ENCODE measurements around the gene ITGA11.

The ITGA11 gene

DNA sequence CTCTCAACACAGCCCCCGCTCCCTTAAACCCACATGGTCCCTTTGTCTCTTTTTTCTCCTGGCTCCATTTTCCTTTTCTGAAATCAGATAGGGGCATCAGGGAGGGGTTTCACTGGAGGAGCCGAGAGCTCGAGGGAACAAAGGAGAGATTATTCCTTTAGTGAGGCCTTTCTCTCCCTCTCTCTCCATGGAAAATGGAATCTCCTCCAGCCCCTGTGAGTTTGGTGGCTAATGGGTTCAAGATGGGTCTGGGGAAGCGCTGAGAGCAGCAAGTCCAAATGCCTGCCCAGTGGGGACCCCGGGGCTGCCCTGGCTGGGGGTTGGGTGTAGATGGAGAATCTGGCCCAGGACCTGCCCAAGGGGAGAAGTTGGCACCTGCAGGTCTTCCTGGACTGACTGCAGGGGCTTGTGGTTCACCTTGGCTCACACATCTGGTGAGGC lies 56.8 kb downstream of the ITGA11 start:
- in situ Hi-C loops (cut with HindIII; ENCODE audit: low sequenced_read_pairs), result no loop called here

DNA sequence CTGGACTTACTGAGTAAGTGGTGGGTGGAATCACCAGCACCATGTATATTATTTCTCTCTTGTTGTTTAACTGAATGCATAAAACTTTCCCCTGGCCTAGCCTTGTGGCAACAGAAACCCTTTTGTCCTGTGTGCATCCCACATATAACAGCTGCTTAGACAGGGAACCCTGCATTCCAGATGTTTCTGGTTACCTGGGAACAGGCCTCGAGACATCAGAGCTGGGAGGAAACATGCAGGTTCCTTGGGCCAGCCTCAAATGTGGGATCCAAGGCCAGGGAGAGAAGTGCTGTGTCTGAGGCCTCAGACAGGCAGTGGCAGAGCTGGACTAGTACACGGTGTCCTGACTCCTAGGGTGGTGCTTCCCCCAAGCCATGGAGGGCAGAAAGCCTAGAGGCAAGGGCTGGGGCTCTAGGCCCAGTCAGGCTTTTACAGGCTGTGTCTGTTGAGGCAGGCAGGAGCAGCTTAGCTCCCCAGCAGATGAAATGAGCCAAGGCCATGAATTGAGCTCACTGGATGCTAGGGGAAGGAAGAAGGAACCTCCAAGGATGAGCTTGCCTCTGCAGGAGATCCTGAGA lies 57.7 kb downstream of the ITGA11 start:
- in situ Hi-C loops (cut with HindIII; ENCODE audit: low sequenced_read_pairs), result no loop called here

DNA sequence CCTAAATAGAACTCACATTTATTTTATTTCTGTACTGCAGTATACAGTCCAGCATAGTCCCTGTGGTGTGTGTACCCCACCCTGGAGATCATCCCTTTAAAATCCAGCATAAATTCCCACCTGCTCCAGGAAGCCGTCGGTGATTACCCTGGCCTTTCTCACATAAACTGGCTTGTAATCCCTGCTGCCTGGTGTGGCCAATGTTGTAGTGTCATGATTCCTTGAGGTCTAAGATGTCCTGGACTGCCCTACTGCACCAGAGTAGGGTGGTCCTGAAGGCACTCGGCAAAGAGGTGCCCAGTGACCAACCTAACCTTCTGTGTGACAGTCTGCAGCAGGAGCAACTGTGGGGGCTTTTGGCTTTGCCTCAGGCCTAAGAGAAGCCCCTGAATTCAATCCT lies 58.9 kb downstream of the ITGA11 start:
- in situ Hi-C loops (cut with HindIII; ENCODE audit: low sequenced_read_pairs), result no loop called here

DNA sequence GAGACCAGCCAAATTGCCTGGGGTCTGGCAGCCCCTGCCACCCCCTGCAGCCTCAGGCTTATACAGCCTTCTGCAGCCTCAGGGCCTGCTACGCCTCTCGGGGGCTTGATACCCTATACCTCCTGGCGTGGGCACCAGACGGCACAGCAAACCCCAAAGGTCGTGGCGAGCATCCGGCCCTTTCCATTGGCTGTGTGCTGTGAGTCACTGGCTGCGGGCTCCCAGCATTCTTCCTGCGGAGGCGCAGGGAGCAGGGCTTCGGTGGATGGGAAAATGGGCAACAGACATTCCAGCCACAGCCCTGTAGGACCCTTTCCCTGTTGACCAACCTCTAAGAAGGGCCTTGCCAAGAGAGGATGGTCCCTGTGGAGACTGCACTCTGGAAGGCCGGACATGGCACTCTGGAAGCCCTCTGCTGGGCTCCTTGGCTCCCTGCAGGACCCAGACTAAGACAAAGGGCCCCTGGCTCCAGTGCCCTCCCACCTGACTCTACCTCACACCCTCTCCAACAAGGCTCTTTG lies 59.6 kb downstream of the ITGA11 start:
- in situ Hi-C loops (cut with HindIII; ENCODE audit: low sequenced_read_pairs), result no loop called here

DNA sequence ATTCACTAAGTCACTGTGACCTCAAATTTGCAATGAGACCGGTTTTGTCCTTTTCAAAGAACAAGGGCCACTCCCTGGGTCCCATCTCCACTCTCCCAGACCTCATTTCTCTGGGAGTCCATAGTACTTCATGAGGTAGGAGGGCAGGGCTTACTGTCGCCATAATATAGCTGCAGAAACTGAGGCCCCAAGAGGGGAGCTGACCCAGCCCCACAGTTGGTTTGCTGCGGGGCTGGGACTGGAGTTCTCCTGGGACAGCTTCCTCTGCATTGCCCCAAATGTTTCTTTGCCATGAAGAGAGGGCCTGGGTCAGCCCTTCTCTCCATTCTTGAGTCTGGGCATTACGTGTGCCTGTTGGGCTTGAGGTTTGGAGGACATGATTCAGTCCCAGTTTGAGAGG lies 60.1 kb downstream of the ITGA11 start:
- in situ Hi-C loops (cut with HindIII; ENCODE audit: low sequenced_read_pairs), result no loop called here

DNA sequence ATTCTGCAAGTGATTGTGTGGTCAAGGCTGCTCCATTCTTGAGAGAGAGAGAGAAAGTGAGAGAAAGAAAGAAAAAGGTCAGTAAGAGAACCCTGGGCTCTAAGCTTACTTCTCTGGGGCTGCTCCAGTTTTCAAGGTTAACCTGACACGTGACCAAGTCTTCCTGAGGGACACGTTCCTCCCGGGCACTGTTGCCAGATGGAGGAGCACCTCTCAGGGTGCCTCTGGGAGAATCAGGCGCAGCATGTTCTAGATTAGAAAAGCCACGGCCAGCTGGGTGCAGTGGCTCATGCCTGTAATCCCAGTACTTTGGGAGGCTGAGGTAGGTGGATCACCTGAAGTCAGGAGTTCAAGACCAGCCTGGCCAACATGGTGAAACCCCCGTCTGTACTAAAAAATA lies 60.8 kb downstream of the ITGA11 start:
- in situ Hi-C loops (cut with HindIII; ENCODE audit: low sequenced_read_pairs), result no loop called here

DNA sequence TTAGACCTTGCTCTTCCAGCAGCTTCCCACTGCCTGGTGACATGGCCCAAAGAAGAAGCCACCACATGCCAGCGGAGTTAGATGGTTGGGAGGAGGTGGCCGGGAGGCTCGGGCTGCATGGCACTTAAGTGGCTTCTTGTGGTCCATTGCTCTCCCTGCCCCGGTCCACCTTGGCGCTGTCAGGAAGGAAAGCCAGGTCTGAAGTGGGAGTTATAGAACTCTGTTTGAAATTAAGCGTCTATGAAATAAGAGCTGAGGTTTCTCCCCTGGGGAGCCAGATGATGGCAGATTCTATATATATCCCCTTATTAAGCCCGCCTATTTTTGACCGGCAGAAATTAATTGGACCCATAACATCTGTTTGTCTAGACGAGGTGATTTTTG lies 61.2 kb downstream of the ITGA11 start:
- in situ Hi-C loops (cut with HindIII; ENCODE audit: low sequenced_read_pairs), result no loop called here

DNA sequence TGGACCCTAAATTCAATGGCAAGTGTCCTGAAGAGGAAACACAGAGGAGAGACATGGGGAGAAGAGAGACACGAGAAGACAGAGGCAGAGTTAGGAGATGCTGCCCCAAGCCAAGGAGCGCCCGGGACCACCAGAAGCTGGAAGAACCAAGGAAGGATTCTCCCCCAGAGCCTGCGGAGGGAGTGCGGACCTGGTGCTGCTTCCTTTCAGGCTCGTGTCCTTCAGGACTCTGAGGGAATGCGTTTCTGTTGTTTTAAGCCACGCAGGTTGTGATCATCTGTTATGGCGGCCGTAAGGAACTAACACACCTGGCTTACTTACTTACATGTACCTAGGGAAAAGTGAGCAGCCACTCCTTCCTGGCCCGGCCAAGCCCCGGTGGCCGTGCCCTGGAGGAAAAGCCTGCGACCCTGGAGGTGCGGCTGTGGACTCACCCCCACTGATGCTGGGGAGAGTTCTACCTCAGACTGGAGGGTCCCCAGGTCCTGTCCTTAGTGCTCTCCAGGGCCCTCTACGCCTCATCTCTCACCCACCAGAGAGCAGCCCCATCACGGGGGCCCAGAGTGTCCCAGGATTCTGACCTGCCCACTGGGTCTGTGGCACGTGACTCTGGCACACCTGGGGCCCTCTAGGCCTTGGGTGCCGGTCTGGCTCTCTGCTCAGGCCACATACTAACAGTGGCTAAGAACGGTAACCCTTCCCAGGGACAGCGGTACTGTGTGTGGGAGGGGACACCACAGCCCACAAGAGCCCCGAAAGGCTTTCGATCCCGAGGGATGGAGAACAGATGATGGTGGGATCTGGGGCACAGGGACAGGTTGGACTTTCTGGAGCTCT lies 61.8 kb downstream of the ITGA11 start:
- in situ Hi-C loops (cut with HindIII; ENCODE audit: low sequenced_read_pairs), result no loop called here

DNA sequence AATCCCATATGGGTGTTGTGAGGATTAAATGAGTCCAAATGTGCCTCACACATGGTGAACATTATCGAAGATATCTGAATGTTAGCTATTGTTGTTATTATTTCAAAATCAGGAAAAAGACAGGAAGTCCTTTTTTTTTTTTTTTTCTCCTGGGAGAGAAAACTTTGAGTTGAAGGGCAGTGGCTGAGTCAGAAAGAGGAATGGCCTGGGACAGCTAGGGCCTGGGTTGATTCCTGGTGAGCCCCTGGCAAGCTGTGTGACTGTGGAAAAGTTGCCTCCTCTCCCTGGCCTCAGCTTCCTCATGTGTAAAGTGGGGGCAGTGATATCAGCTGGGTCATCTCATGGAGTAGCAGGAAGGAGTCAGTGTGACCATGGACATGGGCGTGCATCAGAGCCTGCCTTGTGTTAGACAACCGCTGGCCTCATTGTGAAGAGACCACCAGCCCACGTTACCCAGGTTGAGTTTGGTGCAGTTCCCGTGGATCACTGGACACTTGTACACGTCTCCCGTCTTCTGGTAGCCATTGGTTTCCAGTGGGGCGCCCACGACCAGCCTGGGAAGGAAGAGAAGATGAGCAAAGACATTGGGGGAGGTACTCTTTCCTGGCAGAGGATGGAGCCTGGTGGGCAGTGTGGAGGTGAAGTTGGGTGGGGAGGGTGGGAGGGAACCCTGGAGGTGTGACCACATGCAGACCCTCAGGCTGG lies 63.1 kb downstream of the ITGA11 start:
- in situ Hi-C loops (cut with HindIII; ENCODE audit: low sequenced_read_pairs), result no loop called here

DNA sequence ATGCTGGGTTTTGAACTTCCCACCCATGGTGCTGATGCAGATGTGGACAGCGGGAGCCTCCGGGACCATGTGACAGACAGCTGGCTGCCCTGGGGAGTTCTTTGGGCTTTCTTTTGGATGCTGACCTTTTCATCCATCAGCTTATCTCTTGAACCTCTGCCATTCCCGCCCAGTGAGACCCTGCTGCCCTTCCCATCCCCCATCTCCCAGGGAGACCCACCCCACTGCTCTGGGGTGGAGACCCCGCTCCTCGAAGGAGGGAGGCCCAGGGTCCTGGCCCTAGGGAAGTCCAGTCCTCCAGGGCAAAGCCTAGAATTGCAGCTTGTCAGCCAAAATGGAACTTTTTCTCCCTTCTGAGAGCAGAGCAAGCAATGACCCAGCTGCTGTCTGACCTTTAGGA lies 64.0 kb downstream of the ITGA11 start:
- in situ Hi-C loops (cut with HindIII; ENCODE audit: low sequenced_read_pairs), result no loop called here

DNA sequence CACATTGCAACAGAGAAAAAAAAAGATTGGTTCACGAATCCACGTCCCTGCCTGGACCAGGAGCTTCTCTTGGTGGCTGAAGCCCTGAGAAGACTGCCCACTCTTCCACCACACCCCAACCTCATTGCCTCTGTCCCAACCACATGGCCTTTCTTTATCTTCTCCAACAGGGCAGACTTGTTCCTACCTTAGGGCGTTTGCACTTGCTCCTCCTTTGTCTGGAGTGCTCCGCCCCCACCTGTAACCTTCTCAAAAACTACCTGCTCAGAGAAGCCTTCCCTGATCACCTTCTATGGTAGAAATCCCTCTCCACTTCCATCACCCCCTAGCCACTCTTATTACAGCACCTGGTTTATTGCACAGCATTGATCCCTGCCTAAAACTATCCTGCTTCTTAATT lies 64.7 kb downstream of the ITGA11 start:
- in situ Hi-C loops (cut with HindIII; ENCODE audit: low sequenced_read_pairs), result no loop called here

DNA sequence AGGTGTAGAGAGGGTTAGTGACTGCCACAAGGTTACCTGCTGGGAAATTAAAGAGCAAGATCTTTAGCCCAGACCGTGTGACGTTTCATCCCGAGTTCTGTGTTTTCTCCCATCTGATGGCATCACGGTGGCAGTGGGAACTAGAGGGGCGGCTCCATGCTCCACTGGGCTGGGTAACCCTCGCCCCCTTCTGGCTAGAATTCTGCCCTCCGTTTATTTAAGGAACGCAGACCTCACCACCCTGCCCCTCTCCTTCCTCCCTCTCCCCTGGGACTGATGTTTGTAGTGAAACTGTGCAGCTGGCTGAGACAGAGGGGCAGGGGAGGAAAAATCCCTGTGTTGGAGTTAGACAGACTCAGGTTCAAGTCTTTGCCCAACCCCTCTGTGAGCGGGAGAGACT lies 65.6 kb downstream of the ITGA11 start:
- in situ Hi-C loops (cut with HindIII; ENCODE audit: low sequenced_read_pairs), result no loop called here

DNA sequence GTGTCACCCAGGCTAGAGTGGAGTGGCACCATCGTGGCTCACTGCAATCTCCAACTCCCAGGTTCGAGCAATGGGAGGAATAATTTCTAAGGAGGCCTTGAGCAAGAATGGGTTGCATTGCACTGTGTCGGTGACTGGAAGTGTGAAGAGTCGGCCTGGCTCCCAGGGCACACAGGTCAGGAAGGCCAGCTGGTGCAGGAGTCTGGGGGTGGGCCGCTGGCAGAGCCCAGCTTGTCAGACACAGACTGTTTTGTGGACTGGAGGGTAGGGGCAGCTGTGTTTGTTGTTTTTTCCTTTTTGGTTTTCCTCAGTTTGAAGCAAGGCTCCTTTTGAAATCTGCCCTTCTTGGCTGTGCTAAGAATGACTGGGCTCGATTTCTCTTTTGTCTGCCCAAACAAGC lies 66.2 kb downstream of the ITGA11 start:
- in situ Hi-C loops (cut with HindIII; ENCODE audit: low sequenced_read_pairs), result no loop called here

DNA sequence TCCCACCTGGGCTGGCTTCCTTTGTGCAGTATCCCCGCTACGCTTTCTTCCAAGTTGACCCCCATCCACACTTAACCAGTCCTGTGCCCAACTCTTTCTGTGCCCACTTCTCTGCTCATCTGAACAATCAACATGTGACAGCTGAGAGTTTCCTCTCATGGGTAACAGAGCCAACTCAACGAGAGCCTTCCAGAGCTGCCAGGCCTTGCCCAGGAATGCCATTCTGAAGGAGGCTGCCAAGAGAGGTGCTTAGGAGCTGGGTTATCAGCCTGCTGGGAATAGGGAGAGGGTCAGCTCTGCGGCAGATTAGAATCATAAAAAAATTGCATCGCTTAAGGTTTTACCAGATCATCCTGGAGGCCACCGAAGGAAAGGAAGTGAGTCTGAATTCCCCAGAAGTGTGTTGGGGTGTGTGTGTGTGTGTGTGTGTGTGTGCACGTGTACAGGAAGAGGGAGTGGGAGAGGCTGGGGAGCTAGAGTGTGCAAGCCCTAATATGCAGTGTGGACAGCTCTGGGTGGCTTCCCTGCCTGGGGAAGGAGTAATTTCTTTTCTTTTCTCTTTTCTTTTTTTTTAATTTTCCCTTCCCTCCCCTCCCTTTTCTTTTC lies 66.7 kb downstream of the ITGA11 start:
- in situ Hi-C loops (cut with HindIII; ENCODE audit: low sequenced_read_pairs), result no loop called here

DNA sequence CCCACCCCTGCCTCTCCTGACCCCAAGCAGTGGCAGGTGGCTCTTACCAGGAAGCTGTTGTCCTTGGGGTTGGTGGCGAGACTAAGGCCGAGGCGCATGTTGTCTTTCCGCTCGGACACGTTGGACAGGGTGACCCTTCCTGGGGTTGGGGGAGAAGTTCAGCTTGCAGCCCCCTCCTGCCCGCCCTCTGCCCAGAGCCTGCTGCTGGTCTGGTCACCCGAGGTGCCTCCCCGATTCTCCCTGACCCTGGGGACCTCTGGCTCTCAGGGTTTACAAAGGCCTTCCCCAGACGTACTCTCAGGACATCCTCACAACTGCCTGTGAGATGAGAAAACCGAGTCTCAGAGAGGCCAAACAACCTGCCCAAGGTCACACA lies 67.3 kb downstream of the ITGA11 start:
- in situ Hi-C loops (cut with HindIII; ENCODE audit: low sequenced_read_pairs), result no loop called here

DNA sequence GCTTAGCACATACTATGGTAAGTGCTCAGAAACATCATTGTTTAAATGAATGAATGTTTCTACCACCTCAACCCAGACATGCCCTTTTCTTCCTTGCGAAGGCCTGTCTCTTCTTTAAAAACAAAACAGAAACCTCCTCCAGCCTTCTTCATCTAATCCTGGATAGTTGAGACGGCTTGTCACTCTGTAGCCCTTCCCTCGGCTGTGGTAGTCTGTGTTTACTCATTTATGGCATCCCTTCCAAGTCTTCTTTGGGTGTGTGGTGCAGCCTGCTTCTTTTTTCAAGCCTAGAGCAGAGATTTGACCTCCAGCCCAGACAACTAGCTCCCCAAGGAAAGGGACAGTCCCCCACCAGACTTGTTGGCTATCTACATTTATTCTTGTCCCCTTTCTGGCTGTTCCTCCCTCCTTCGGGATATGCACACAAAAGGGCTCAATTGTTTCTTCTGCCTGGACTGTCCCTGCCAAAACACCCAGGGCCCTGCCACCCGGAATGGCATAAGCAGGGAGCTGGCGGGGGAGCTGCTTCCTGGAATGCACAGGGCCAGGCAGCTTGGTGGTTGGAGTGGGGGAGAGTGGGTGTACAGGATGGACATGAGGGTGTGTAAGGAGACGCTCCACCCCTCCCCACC lies 67.8 kb downstream of the ITGA11 start:
- in situ Hi-C loops (cut with HindIII; ENCODE audit: low sequenced_read_pairs), result no loop called here

DNA sequence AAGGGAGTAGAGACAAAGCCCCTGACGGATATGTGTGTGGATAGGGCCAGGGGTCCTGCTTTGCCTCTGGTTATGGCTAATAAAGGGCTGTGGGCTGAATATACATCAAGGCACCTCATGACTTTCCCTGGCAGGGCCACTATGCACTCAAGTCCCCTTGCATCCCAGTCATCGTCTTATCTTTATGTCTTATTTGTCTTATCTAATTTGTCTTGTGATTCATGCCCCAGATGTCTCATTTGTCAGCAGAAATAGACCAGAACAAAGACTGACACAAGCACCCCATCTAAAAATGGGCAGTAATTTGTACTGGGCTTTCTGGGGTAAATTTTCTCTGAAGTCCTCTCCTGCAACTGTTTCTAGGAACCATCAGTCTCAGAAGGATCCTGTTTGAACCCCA lies 68.6 kb downstream of the ITGA11 start:
- in situ Hi-C loops (cut with HindIII; ENCODE audit: low sequenced_read_pairs), result no loop called here

DNA sequence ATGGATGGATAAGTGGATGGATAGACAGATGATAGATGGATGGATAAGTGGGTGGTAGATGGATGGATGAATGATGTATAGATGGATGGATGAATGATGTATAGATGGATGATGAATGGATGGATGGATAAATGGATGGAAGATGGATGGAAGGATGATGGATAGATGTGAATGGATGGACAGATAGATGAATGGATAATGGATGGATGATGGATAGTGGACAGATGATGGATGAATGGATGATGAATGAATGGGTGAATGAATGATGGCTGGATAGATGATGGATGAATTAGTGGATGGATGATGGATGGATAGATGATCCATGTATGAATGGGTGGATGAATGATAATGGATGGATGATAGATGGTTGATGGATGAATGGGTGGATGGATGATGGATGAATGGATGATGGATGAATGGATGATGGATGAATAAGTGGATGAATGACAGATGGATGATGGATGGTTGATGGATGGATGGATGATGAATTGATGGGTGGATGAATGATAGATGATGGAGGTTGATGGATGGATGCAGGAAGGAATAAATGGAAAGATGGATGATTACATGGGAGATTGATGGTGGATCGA lies 69.3 kb downstream of the ITGA11 start:
- in situ Hi-C loops (cut with HindIII; ENCODE audit: low sequenced_read_pairs), result no loop called here

DNA sequence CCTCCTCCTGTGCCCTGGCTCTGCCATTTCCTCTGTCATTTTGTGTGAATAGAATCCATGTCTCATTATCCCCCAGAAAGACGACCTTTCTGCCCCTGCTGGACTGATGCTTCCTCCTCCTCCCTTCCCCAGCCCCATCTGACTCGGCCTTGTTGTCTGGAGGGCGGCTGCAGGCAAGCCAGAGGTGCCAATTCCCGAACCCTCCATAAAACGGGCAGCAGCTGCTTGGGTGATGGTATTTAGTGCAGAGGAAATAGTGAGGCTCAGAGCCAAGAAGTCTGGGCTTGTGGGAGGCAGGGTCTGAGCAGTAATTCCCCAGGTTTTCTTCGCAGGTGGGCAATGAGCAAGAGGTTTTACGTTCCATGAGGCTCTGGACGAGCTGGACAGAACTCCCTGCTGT lies 71.2 kb downstream of the ITGA11 start:
- in situ Hi-C loops (cut with HindIII; ENCODE audit: low sequenced_read_pairs), result no loop called here

DNA sequence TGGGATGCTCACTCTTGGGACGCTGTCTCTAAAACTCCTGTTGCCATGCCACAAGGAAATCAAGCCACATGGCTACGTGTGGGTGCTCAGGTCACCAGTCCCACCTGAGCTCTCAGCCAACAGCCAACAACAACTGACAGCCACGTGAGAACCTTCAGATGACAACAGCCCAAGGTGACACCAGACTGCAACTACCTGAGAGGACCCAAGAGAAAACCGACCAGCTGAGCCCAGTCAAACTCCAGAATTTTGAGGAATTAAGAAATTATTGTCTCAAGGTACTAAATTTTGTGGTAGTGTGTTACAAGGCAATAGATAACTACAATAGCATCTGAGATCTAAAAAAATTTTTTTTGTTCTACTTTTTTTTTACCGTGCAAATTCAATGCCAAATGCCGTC lies 75.2 kb downstream of the ITGA11 start:
- in situ Hi-C loops (cut with HindIII; ENCODE audit: low sequenced_read_pairs), result no loop called here

DNA sequence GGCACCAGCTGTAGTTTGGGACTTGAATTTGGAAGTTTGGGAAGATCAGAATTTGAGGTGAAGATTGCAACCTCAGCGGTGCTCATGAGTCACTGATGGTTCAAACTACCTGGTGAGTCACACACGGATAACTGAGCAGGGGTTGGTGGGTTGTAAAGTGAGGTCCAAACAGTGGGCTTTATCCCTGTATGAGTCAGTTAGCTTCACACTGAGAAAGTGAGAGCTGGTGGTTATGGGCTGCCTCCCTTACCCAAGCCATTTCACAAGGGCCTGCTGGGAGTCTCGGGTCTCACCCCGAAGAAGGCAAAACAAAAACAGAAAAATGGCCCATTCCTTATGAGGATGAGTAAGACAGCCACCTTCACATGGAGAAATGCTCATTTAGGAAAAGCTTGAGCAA lies 77.0 kb downstream of the ITGA11 start:
- in situ Hi-C loops (cut with HindIII; ENCODE audit: low sequenced_read_pairs), result no loop called here

Measured in DLD1 (cell line).